HCT116 (cell line): Measurements from ENCODE around the gene SEC61A1. TPM values are rescaled to one million over a fixed set of nuclear protein-coding genes. Genes with fewer than 3 reads are reported as not detected.

Experiments
- ATAC-seq: fragments of 200-7000 bp; cut with Tn5 transposase; 2 replicates; pipeline ENCODE4 v1.9.1; 2020; ENCODE audit warnings: mild to moderate bottlenecking, moderate library complexity
- BruUV-seq: library from RNA; stranded (reverse); fragments of 400-500 nt; replicated peaks from 2 replicates; lab custom pipeline; 2021; lab: Mats Ljungman, UMichigan
- CTCF ChIA-PET: fragments of 300-600 bp; sonication (Branson Sonifier 250); formaldehyde crosslinking; loops from one replicate; lab custom pipeline; 2021; ENCODE audit warnings: antibody characterized with exemption; lab: Charles Lee
- POLR2A ChIA-PET: fragments of 300-600, 350-600 bp; sonication (Branson Sonifier 250); formaldehyde crosslinking; loops from one replicate; lab custom pipeline; 2021; ENCODE audit warnings: antibody characterized with exemption; lab: Charles Lee
- RAD21 ChIA-PET, 2 experiments: fragments of 300-600 bp; sonication (Branson Sonifier 250); formaldehyde crosslinking; loops; one replicate each; lab custom pipeline; 2023; ENCODE audit warnings: low total read pairs in 2 of 2; ENCODE audit not compliant: uncharacterized antibody in 2 of 2, unreplicated experiment in 2 of 2, low non-redundant PET in 1 of 2; lab: Charles Lee
- DNase-seq: peaks from one replicate; pipeline ENCODE4 v3.0.0-alpha.2; 2010; ENCODE audit warnings: low read depth, low spot score
- H2AFZ ChIP-seq: fragments of 200-600 bp; shearing (Covaris generic), sonication (generic); 2 replicates; pipeline ENCODE4 v1.6.1; 2017; ENCODE audit warnings: low read depth, mixed run types, mixed read lengths, antibody characterized with exemption, low read length; ENCODE audit not compliant: poor library complexity, severe bottlenecking
- H3K27ac ChIP-seq: 2 replicates; pipeline ENCODE4 v1.5.1; 2012; ENCODE audit warnings: low read depth, low read length
- H3K27me3 ChIP-seq: fragments of 200-600 bp; sonication (generic); 2 replicates; pipeline ENCODE4 v1.6.1; 2016; ENCODE audit warnings: mixed run types, low read length, mixed read lengths; ENCODE audit not compliant: insufficient read depth
- H3K36me3 ChIP-seq, 2 experiments: fragments of 200-500 bp in 1 of 2; fragments of 200-600 bp in 1 of 2; sonication (Bioruptor generic) in 1 of 2; sonication (generic) in 1 of 2; 2 replicates each; pipeline versions ENCODE4 v1.5.1 to v1.6.1; 2014 to 2016; ENCODE audit warnings: low read length in 2 of 2, inconsistent platforms in 1 of 2, mixed read lengths in 1 of 2, mixed run types in 1 of 2; ENCODE audit not compliant: insufficient read depth in 2 of 2, control insufficient read depth in 1 of 2
- H3K4me1 ChIP-seq, 2 experiments: fragments of 200-600 bp in 1 of 2; sonication (generic) in 1 of 2; 2 replicates each; pipeline versions ENCODE4 v1.5.1 to v1.6.1; 2012 to 2017; ENCODE audit warnings: low read length in 2 of 2, inconsistent platforms in 1 of 2, mild to moderate bottlenecking in 1 of 2, mixed read lengths in 1 of 2, mixed run types in 1 of 2, moderate library complexity in 1 of 2; ENCODE audit not compliant: insufficient read depth in 2 of 2, control insufficient read depth in 1 of 2
- H3K4me2 ChIP-seq: fragments of 200-600 bp; sonication (generic); 2 replicates; pipeline ENCODE4 v1.6.1; 2017; ENCODE audit warnings: mixed run types, low read length, mixed read lengths
- H3K4me3 ChIP-seq, 2 experiments: fragments of 200-600 bp in 1 of 2; sonication (generic) in 1 of 2; replicated peaks in 1 of 2; 2 replicates each; pipeline ENCODE4 v1.5.1; 2011 to 2016; ENCODE audit warnings: low read length in 2 of 2, control low read depth in 1 of 2, low read depth in 1 of 2, mild to moderate bottlenecking in 1 of 2, mixed read lengths in 1 of 2, mixed run types in 1 of 2
- H3K79me2 ChIP-seq: fragments of 200-600 bp; sonication (generic); 2 replicates; pipeline ENCODE4 v1.6.1; 2017; ENCODE audit warnings: mild to moderate bottlenecking, mixed run types, low read length, moderate library complexity, mixed read lengths; ENCODE audit not compliant: insufficient read depth
- H3K9ac ChIP-seq: fragments of 200-600 bp; sonication (generic); 2 replicates; pipeline ENCODE4 v1.6.1; 2016; ENCODE audit warnings: low read length, mixed read lengths
- H3K9me2 ChIP-seq: fragments of 200-600 bp; sonication (generic), shearing (Covaris generic); 2 replicates; pipeline ENCODE4 v1.6.1; 2017; ENCODE audit warnings: mixed run types, mild to moderate bottlenecking, moderate library complexity; ENCODE audit not compliant: insufficient read depth
- H3K9me3 ChIP-seq, 2 experiments: fragments of 200-500 bp in 1 of 2; fragments of 200-600 bp in 1 of 2; sonication (Bioruptor generic) in 1 of 2; sonication (generic) in 1 of 2; 2 replicates each; pipeline ENCODE4 v1.6.1; 2014 to 2017; ENCODE audit warnings: low read length in 2 of 2, mixed read lengths in 2 of 2, inconsistent platforms in 1 of 2, low read depth in 1 of 2, mild to moderate bottlenecking in 1 of 2, mixed run types in 1 of 2, moderate library complexity in 1 of 2; ENCODE audit not compliant: control insufficient read depth in 1 of 2, insufficient read depth in 1 of 2
- H4K20me1 ChIP-seq: fragments of 200-600 bp; sonication (generic), shearing (Covaris generic); 2 replicates; pipeline ENCODE4 v1.6.1; 2017; ENCODE audit warnings: mixed run types, mild to moderate bottlenecking, moderate library complexity; ENCODE audit not compliant: insufficient read depth
- CBX3 ChIP-seq: IDR thresholded peaks from 2 replicates; pipeline ENCODE4 v1.6.1; 2012; ENCODE audit warnings: low read depth
- ELF1 ChIP-seq: IDR thresholded peaks from 2 replicates; pipeline ENCODE4 v1.6.1; 2012; ENCODE audit warnings: low read depth, borderline replicate concordance
- FOSL1 ChIP-seq: IDR thresholded peaks from 2 replicates; pipeline ENCODE4 v1.6.1; 2012; ENCODE audit warnings: low read depth
- POLR2A ChIP-seq: IDR thresholded peaks from 2 replicates; pipeline ENCODE4 v1.7.0; 2011; ENCODE audit warnings: borderline replicate concordance; ENCODE audit not compliant: insufficient read depth, insufficient read length; ENCODE audit errors: extremely low read depth
- POLR2AphosphoS5 ChIP-seq: IDR thresholded peaks from 2 replicates; pipeline ENCODE4 v1.6.1; 2011; ENCODE audit warnings: mild to moderate bottlenecking, low read depth, low read length, moderate library complexity
- SP1 ChIP-seq: IDR thresholded peaks from 2 replicates; pipeline ENCODE4 v1.6.1; 2012; ENCODE audit warnings: low read depth
- SRF ChIP-seq: IDR thresholded peaks from 2 replicates; pipeline ENCODE4 v1.6.1; 2012; ENCODE audit warnings: low read depth
- YY1 ChIP-seq: IDR thresholded peaks from 2 replicates; pipeline ENCODE4 v1.6.1; 2011; ENCODE audit warnings: low read length, low read depth, moderate library complexity, mild to moderate bottlenecking; ENCODE audit not compliant: insufficient replicate concordance; ENCODE audit errors: extremely low read depth
- intact Hi-C: fragments of 100-400 bp; cut with micrococcal nuclease; formaldehyde crosslinking; loops from 2 replicates; pipeline ENCODE4 v1.10.0; 2022
- total RNA-seq: library from RNA; stranded (reverse); gene quantifications from one replicate; pipeline ENCODE4 v1.2.1, GENCODE V29; 2021; ENCODE audit not compliant: unreplicated experiment
- TF ChIP-seq, protein P1 (sequence below): IDR thresholded peaks from 2 replicates; pipeline ENCODE4 v1.6.1; 2011; ENCODE audit warnings: mild to moderate bottlenecking, low read length, moderate library complexity; ENCODE audit not compliant: insufficient replicate concordance; ENCODE audit errors: extremely low read depth
- TF ChIP-seq, protein P2 (sequence below): IDR thresholded peaks from 2 replicates; pipeline ENCODE4 v1.6.1; 2012

SEC61A1 gene
- total RNA-seq, 1 experiment from 2014 or later, result 176 TPM

DNA sequence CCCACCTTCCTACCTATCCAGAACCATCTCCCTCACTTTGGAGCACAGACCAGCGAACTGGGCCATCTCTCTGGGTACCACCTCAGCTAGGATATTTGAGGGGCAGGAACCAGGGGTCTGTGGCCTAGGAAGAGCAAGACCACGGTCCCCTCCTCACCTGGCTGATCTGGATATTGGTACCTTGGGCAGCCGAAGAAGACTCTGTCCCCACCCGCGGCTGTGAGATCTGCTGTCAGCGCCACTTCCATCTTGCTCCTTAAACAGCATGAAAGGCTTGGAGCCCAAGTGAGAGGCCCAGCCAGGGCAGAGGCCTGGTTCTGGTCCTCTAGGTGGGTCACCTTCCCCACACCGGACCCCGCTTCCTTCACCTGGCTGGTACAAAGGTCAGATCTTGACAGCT is 26.6 kb downstream of the SEC61A1 start:
- Histone ChIP-seq H3K9me3 (no peaks in the 10 kb centered on the region), H3K4me1 (peaks cover 9 to 27% of the 10 kb centered on the region in 2 experiments), H3K4me3 (no peak overlapping the region), H4K20me1 (no peaks in the 10 kb centered on the region), H3K4me2 (no peak overlapping the region), H3K27ac (no peak overlapping the region), H2AFZ (no peak overlapping the region), H3K36me3 (peaks cover 15 to 45% of the 10 kb centered on the region in 2 experiments), H3K9me2 (no peaks in the 10 kb centered on the region), H3K9ac (no peak overlapping the region), H3K79me2 (peaks cover 14% of the 10 kb centered on the region), H3K27me3 (no peaks in the 10 kb centered on the region)
- ChIA-PET CTCF (interaction anchor here (1.2 kb wide), 1 partner anchor 55 kb away, joined by 5 read pairs; no protein-coding TSS in a partner anchor), POLR2A (no interaction called here), RAD21 (no interaction called here)
- no peak for ATAC-seq
- intact Hi-C loops, result no loop called here
- DNase-seq, result no peak
- BruUV-seq, result no TSS peak
- TF ChIP-seq SP1, result no peak
- TF ChIP-seq ELF1, result no peak
- TF ChIP-seq, protein P1, sequence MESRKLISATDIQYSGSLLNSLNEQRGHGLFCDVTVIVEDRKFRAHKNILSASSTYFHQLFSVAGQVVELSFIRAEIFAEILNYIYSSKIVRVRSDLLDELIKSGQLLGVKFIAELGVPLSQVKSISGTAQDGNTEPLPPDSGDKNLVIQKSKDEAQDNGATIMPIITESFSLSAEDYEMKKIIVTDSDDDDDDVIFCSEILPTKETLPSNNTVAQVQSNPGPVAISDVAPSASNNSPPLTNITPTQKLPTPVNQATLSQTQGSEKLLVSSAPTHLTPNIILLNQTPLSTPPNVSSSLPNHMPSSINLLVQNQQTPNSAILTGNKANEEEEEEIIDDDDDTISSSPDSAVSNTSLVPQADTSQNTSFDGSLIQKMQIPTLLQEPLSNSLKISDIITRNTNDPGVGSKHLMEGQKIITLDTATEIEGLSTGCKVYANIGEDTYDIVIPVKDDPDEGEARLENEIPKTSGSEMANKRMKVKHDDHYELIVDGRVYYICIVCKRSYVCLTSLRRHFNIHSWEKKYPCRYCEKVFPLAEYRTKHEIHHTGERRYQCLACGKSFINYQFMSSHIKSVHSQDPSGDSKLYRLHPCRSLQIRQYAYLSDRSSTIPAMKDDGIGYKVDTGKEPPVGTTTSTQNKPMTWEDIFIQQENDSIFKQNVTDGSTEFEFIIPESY, result no peak
- TF ChIP-seq, protein P2, sequence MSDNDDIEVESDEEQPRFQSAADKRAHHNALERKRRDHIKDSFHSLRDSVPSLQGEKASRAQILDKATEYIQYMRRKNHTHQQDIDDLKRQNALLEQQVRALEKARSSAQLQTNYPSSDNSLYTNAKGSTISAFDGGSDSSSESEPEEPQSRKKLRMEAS, result no peak
- no peak for TF ChIP-seq POLR2AphosphoS5
- TF ChIP-seq SRF, result no peak
- TF ChIP-seq CBX3, result no peak

DNA sequence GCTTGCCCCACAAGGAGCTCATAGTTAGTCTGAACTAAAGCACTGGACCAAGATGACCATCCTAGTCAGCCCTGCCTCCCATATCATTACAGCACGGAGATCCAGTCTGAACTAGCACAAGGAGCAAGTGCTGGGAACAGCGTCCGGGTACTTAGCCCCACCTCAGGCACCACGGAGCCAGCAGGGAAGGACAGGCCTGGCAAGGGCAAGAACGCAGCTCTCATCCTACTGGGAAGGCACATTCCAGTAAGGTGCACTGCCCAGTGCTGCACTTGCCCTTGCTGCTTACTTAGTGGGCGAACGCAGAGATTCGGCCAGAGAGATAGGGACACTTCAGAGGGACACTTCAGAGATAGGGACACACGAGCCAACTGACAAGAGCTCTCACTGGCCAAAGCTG is 27.6 kb downstream of the SEC61A1 start:
- intact Hi-C loops, result no loop called here
- H3K36me3 ChIP-seq, result peaks cover 14 to 45% of the 10 kb centered on the region in 2 experiments

More for the DNA sequence above, 27.6 kb downstream of the SEC61A1 start:
- POLR2A ChIA-PET, result no interaction called here
- ATAC-seq (no peak), DNase-seq (no peak)
- Histone ChIP-seq H3K79me2 (peaks cover 8% of the 10 kb centered on the region; the same call in 1 of the 2 replicates), H3K4me2 (no peak overlapping the region), H3K9ac (no peak overlapping the region), H3K4me1 (peaks cover 6 to 25% of the 10 kb centered on the region in 2 experiments), H2AFZ (no peak overlapping the region), H3K27me3 (no peaks in the 10 kb centered on the region), H4K20me1 (no peaks in the 10 kb centered on the region), H3K9me2 (no peaks in the 10 kb centered on the region), H3K4me3 (no peak overlapping the region), H3K27ac (no peak overlapping the region), H3K9me3 (no peaks in the 10 kb centered on the region)
- BruUV-seq, result no TSS peak
- RAD21 ChIA-PET, result no interaction called here
- no peak for TF ChIP-seq FOSL1
- TF ChIP-seq SP1, result no peak
- TF ChIP-seq POLR2A, result no peak
- TF ChIP-seq, protein P1, result no peak
- no peak for TF ChIP-seq YY1
- CTCF ChIA-PET, result no interaction called here
